H9 (cell line): ENCODE results near the gene CDH18. TPM values are rescaled to one million over a fixed set of nuclear protein-coding genes. Genes with fewer than 3 reads are reported as not detected.

Experiments
- DNase-seq: peaks from one replicate; pipeline ENCODE4 v3.0.0-alpha.2; 2017
- H2AFZ ChIP-seq: one replicate; pipeline ENCODE4 v1.6.1; 2013; ENCODE audit warnings: mild to moderate bottlenecking, low read length, control low read depth, moderate library complexity
- H2AK5ac ChIP-seq: 2 replicates; pipeline ENCODE4 v1.6.1; 2013; ENCODE audit warnings: low read length, control low read depth, mixed read lengths; ENCODE audit not compliant: insufficient read length
- H2BK120ac ChIP-seq: one replicate; pipeline ENCODE4 v1.6.1; 2013; ENCODE audit warnings: low read depth, mild to moderate bottlenecking, low read length, control low read depth, inconsistent platforms; ENCODE audit not compliant: poor library complexity, severe bottlenecking
- H2BK12ac ChIP-seq: 2 replicates; pipeline ENCODE4 v1.6.1; 2013; ENCODE audit warnings: low read length, control low read depth, mixed read lengths, low read depth; ENCODE audit not compliant: insufficient read length
- H2BK15ac ChIP-seq: 2 replicates; pipeline ENCODE4 v1.6.1; 2013; ENCODE audit warnings: low read depth, low read length, control low read depth
- H2BK20ac ChIP-seq: one replicate; pipeline ENCODE4 v1.6.1; 2013; ENCODE audit warnings: low read depth, mild to moderate bottlenecking, low read length, control low read depth, inconsistent platforms; ENCODE audit not compliant: poor library complexity, severe bottlenecking
- H2BK5ac ChIP-seq: 2 replicates; pipeline ENCODE4 v1.6.1; 2013; ENCODE audit warnings: low read length, control low read depth, mixed read lengths; ENCODE audit not compliant: insufficient read length
- H3K14ac ChIP-seq: 2 replicates; pipeline ENCODE4 v1.6.1; 2013; ENCODE audit warnings: low read length, control low read depth; ENCODE audit not compliant: insufficient read depth
- H3K18ac ChIP-seq: 2 replicates; pipeline ENCODE4 v1.6.1; 2013; ENCODE audit warnings: low read depth, mild to moderate bottlenecking, mixed read lengths, low read length, control low read depth; ENCODE audit not compliant: insufficient read length
- H3K23ac ChIP-seq: 2 replicates; pipeline ENCODE4 v1.6.1; 2013; ENCODE audit warnings: low read length, control low read depth, mixed read lengths, low read depth; ENCODE audit not compliant: insufficient read length
- H3K23me2 ChIP-seq: 2 replicates; pipeline ENCODE4 v1.6.1; 2013; ENCODE audit warnings: low read depth, mild to moderate bottlenecking, mixed read lengths, low read length, control low read depth; ENCODE audit not compliant: insufficient read length, poor library complexity, severe bottlenecking
- H3K27ac ChIP-seq: 2 replicates; pipeline ENCODE4 v1.5.1; 2013; ENCODE audit warnings: low read length, control low read depth, mixed read lengths, low read depth; ENCODE audit not compliant: insufficient read length
- H3K27me3 ChIP-seq: 2 replicates; pipeline ENCODE4 v1.6.1; 2013; ENCODE audit warnings: low read length, control low read depth, inconsistent platforms; ENCODE audit not compliant: insufficient read depth
- H3K4ac ChIP-seq: 2 replicates; pipeline ENCODE4 v1.6.1; 2013; ENCODE audit warnings: low read depth, mild to moderate bottlenecking, control low read depth, inconsistent platforms, low read length, moderate library complexity
- H3K4me1 ChIP-seq: 2 replicates; pipeline ENCODE4 v1.6.1; 2013; ENCODE audit warnings: low read length, control low read depth, inconsistent platforms; ENCODE audit not compliant: insufficient read depth
- H3K4me2 ChIP-seq: 2 replicates; pipeline ENCODE4 v1.6.1; 2013; ENCODE audit warnings: low read length, control low read depth, mixed read lengths; ENCODE audit not compliant: insufficient read length, insufficient read depth
- H3K56ac ChIP-seq: 2 replicates; pipeline ENCODE4 v1.6.1; 2013; ENCODE audit warnings: low read depth, mild to moderate bottlenecking, mixed read lengths, low read length, control low read depth; ENCODE audit not compliant: insufficient read length
- H3K79me1 ChIP-seq: 2 replicates; pipeline ENCODE4 v1.6.1; 2013; ENCODE audit warnings: low read depth, mild to moderate bottlenecking, moderate library complexity, low read length, control low read depth, inconsistent platforms; ENCODE audit not compliant: insufficient read depth, poor library complexity, severe bottlenecking
- H3K79me2 ChIP-seq: 2 replicates; pipeline ENCODE4 v1.6.1; 2013; ENCODE audit warnings: low read length, control low read depth, inconsistent platforms; ENCODE audit not compliant: insufficient read depth
- H3K9ac ChIP-seq: 2 replicates; pipeline ENCODE4 v1.6.1; 2013; ENCODE audit warnings: low read length, control low read depth, mixed read lengths; ENCODE audit not compliant: insufficient read length; ENCODE audit errors: extremely low read depth
- H3K9me3 ChIP-seq: one replicate; pipeline ENCODE4 v1.6.1; 2013; ENCODE audit warnings: low read depth, low read length, inconsistent platforms; ENCODE audit not compliant: control insufficient read depth
- H3T11ph ChIP-seq: one replicate; pipeline ENCODE4 v1.6.1; 2013; ENCODE audit warnings: mild to moderate bottlenecking, low read length, control low read depth, inconsistent platforms
- H4K20me1 ChIP-seq: one replicate; pipeline ENCODE4 v1.6.1; 2013; ENCODE audit not compliant: control insufficient read depth, insufficient read length, insufficient read depth
- H4K5ac ChIP-seq: 2 replicates; pipeline ENCODE4 v1.6.1; 2013; ENCODE audit warnings: low read depth, mild to moderate bottlenecking, mixed read lengths, low read length, control low read depth; ENCODE audit not compliant: insufficient read length
- H4K8ac ChIP-seq: replicated peaks from 2 replicates; pipeline ENCODE4 v1.6.1; 2013; ENCODE audit warnings: low read length, control low read depth, mixed read lengths, low read depth; ENCODE audit not compliant: insufficient read length
- H4K91ac ChIP-seq: 2 replicates; pipeline ENCODE4 v1.6.1; 2013; ENCODE audit warnings: low read depth, mild to moderate bottlenecking, moderate library complexity, mixed read lengths, low read length, control low read depth; ENCODE audit not compliant: insufficient read length
- H3K27ac Mint-ChIP-seq, 3 experiments: 2 replicates in 2 of 3; 3 replicates in 1 of 3; pipeline ENCODE4 v1.8.0; 2020 to 2021; ENCODE audit warnings: mixed read lengths in 3 of 3, mild to moderate bottlenecking in 1 of 3, moderate library complexity in 1 of 3
- H3K27me3 Mint-ChIP-seq: 2 replicates; pipeline ENCODE4 v1.8.0; 2021; ENCODE audit warnings: low read depth, mild to moderate bottlenecking, moderate library complexity, mixed read lengths
- H3K36me3 Mint-ChIP-seq, 3 experiments: 2 replicates in 2 of 3; 3 replicates in 1 of 3; pipeline ENCODE4 v1.8.0; 2020 to 2021; ENCODE audit warnings: low read depth in 3 of 3, mixed read lengths in 3 of 3; ENCODE audit not compliant: insufficient read depth in 1 of 3
- H3K4me1 Mint-ChIP-seq, 2 experiments: 2 replicates each; pipeline ENCODE4 v1.8.0; 2020; ENCODE audit warnings: mixed read lengths in 2 of 2
- H3K4me3 Mint-ChIP-seq, 2 experiments: 2 replicates in 1 of 2; 3 replicates in 1 of 2; pipeline ENCODE4 v1.8.0; 2020 to 2021; ENCODE audit warnings: mild to moderate bottlenecking in 2 of 2, mixed read lengths in 2 of 2, moderate library complexity in 1 of 2
- H3K9me3 Mint-ChIP-seq, 2 experiments: 2 replicates in 1 of 2; 3 replicates in 1 of 2; pipeline ENCODE4 v1.8.0; 2020; ENCODE audit warnings: mild to moderate bottlenecking in 2 of 2, mixed read lengths in 2 of 2, moderate library complexity in 1 of 2
- CTCF ChIP-seq: fragments of 200-600 bp; sonication (generic); conservative IDR thresholded peaks from 3 replicates; pipeline ENCODE4 v1.8.0; 2021; ENCODE audit warnings: antibody characterized with exemption, mild to moderate bottlenecking
- WGBS: extraction: QIAGEN DNeasy Blood & Tissue Kit; methylation state at CpG from one replicate; pipeline ENCODE4 v1.1.7; 2013; ENCODE audit warnings: missing lambda C conversion rate, low lambda C conversion rate, mixed read lengths; ENCODE audit not compliant: insufficient read length; ENCODE audit errors: extremely low coverage; 5-methylcytosine and 5-hydroxymethylcytosine counted together
- total RNA-seq: library from RNA; stranded (reverse); gene quantifications from 2 replicates; pipeline ENCODE4 v1.2.1, GENCODE V29; 2021

The CDH18 gene
- total RNA-seq, 1 experiment from 2014 or later, result not detected

- Histone ChIP-seq H4K20me1 (no peaks in the 10 kb centered on the region), H3K79me2 (no peaks in the 10 kb centered on the region), H3K9me3 (no peaks in the 10 kb centered on the region), H4K91ac (no peak overlapping the region), H4K5ac (no peak overlapping the region), H2BK20ac (no peak overlapping the region), H3K9ac (no peak overlapping the region), H3K4me2 (no peak overlapping the region), H2BK120ac (no peak overlapping the region), H3K23ac (no peak overlapping the region), H3K18ac (no peak overlapping the region), H3T11ph (no peak overlapping the region), H2AFZ (no peak overlapping the region), H4K8ac (no peak overlapping the region), H3K27me3 (no peaks in the 10 kb centered on the region; the same call in 1 of the 2 replicates), H2BK15ac (no peak overlapping the region), H3K79me1 (no peaks in the 10 kb centered on the region), H3K56ac (no peak overlapping the region), H3K23me2 (no peaks in the 10 kb centered on the region), H2AK5ac (no peak overlapping the region), H3K14ac (no peak overlapping the region), H2BK5ac (no peak overlapping the region), H3K27ac (no peak overlapping the region), H2BK12ac (no peak overlapping the region), H3K4ac (no peak overlapping the region), H3K4me1 (peaks cover under 1% of the 10 kb centered on the region; the same call in 1 of the 2 replicates)
- Mint-ChIP-seq H3K36me3 (peaks cover 0 to 3% (median 0%) of the 10 kb centered on the region in 3 experiments; a peak in 1 of 7 replicates), H3K4me1 (peaks cover 25% of the 10 kb centered on the region in 2 experiments), H3K9me3 (no peaks in the 10 kb centered on the region), H3K4me3 (no peak overlapping the region), H3K27ac (no peak overlapping the region), H3K27me3 (no peaks in the 10 kb centered on the region)
- DNase-seq, result no peak
- WGBS, result no CpG with 5 or more reads among the region's 5 CpGs
- no peak for TF ChIP-seq CTCF
Observed at GRCh38 chr5:19917588-19918122, 70.3 kb downstream of the CDH18 start.
